Measurements from ENCODE around the gene DZIP1L.
"Not testable (repeated sequence)": the region's sequence is repeated elsewhere in the genome, so short reads cannot be mapped to it uniquely, and the experiment has no call there.

Gene DZIP1L

GRCh38 chr3:138112362-138112761 is 3.0 kb downstream of the DZIP1L start:
- DNase-seq: no peak

GRCh38 chr3:138105598-138105997 is 9.8 kb downstream of the DZIP1L start:
- DNase-seq: no peak

- no peak for DNase-seq
These were observed 11.9 kb downstream of the DZIP1L start for GRCh38 chr3:138103466-138103865.

DNA sequence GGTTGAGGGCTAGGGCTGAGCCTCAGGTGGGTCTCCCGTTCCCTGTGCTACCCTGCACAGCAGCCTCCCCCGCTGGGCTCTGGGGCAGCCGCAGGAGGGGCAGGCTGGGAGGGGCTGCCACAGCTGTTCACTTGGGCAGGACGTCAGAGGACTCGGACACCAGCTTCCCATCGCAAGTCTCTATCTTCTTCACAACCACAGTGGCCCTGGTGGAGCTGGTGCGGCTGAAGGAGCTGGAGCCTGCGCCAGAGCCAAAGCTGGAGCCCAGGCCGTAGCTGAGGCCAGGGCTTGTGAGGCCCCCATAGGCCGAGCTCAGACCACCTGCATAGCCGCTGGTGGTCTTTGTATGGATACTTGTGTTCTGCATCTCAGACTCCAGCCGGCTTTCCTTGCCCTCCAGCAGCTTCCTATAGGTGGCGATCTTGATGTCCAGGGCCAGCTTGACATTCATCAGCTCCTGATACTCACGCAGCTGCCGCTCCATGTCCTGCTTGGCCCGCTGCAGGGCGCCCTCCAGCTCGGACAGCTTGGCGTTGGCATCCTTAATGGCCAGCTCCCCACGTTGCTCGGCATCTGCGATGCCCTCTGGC is 14.0 kb downstream of the DZIP1L start:
- DNase-seq: not testable (repeated sequence)

GRCh38 chr3:138099417-138099816 is 16.0 kb downstream of the DZIP1L start:
- no peak for DNase-seq

- DNase-seq: no peak
These were observed 17.9 kb downstream of the DZIP1L start for GRCh38 chr3:138097192-138098172.

DNA sequence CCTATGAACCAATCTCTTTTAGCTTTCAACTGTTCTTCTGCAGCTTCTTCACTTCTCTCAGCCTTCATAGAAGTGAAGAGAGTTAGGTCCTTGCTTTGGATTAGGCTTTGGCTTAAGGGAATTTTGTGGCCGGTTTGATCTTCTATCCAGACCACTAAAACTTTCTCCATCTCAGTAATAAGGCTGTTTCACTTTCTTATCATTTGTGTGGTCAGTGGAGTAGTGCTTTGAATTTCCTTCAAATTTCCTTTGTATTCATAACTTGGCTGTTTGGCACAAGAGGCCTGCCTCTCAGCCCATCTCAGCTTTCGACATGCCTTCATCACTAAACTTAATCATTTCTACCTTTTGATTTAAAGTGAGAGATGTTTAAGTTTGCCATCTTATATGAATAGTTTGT is 21.7 kb downstream of the DZIP1L start:
- DNase-seq: no peak

- DNase-seq: no peak
These were observed 23.4 kb downstream of the DZIP1L start for GRCh38 chr3:138092023-138092422.

DNA sequence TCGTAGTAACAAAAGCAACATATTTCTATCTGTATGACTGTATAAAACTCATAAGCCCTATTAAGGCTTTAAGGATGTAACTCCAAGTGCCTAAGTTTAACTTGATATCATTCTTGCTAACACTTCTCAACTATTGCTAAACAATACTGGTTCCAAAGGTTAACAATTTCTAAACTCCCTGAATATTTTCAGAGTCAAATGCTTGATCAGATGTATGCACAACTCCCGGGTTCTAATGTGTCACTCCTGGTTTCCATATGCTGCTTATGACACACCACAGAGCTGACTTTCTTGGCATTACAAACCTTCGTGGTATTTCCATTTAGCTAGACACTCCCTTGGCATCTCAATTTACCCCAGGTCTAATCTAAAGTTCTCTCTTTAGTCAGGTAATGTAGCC is 26.3 kb downstream of the DZIP1L start:
- DNase-seq: no peak

GRCh38 chr3:138085745-138086144 is 29.7 kb downstream of the DZIP1L start:
- not testable (repeated sequence) for DNase-seq

- DNase-seq: no peak
These were observed 31.2 kb downstream of the DZIP1L start for GRCh38 chr3:138084196-138084595.

DNA sequence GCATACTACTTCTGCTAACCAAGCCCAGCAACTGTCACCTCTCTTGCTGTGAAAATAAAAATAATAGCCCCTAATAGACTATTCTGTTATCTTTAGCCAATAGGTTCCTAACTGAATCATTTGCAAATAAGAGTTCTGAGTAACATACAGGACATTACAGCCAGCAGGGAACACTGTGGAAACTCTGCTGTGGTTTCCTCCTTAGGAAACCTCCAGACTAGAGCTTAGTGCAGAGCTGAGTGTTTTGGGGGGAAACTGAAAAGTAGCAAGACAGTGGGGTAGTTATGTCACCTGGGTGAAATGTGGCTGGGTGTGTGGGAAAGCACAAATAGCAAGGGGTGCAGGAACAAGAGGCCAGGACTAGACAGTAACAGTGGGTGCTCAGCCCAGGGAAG is 32.4 kb downstream of the DZIP1L start:
- DNase-seq: no peak

DNA sequence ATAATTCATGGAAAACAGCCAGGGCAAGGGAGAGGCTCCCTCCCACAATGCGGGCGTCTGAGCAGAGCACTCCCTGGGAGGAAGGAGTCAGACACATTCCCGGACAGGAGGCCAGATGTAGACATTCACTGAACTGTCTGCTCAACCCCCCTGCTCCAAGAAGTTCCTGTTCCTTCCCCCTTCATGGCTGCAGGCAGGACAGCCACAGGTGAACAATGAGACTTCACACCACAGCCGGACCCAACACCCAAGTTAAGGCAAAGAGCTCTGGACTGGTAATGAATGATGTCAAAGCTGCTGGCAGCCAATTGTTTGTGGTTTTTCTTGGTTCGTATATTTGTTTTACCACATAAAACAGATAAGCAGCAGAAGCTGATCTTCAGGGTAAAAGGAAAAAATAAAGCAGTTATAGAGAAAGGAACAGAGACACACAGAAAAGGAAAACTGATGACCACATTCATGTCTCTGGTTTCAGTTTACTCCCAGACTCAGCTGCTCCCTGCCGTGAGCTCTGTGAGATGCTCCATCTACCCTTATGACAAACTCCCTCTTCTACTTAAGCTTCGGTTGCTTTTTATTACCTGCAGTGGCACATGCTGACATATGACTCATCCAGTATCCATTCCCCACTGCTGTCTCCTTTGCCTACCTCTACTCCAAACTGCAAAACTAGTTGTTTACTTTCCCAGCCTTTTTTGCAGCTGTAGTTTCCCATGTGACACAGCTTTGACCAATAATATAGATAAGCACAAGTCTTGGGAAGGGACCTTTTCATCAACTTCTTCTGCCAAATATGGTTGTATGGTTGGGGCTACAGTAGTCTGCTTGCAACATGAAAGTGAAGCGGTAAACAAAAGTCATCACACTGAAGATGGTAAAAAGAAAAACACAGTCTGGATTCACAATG is 33.1 kb downstream of the DZIP1L start:
- peak; percentile 55 for DNase-seq

DNA sequence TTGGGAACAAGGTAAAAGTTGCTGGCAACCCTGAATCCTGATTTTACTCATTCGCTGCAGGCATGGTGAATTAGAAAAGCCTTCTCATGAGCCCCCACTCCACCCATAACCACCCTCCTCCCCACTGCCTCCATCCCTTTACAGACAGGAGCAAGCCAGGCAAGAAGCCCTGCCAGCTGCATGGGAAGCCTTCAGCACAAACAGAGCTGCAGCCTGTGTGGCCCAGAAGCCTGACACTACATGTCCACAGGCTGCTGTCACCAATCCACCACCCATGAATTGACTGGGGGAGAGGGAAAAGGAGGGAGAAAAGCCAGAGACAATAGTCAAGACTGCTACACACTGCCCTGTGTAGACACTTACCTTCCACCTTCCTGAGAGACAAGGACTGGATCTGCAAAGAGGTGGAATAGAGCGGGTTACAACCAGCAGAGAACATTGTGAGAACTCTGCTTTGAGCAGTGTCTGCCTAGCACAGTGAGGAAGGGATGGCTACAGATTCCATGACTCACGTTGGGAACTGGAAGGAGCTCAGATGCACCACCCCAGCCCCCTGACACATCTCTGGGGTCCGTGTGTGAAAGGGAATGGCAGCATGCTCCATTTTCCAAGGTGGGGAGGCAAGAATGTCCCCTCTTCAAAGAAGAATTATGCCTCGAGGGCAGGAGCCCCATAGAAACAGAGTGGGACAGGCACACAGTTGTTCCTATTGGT is 33.9 kb downstream of the DZIP1L start:
- DNase-seq: no peak

- no peak for DNase-seq
These were observed 35.5 kb downstream of the DZIP1L start for GRCh38 chr3:138079901-138080300.

DNA sequence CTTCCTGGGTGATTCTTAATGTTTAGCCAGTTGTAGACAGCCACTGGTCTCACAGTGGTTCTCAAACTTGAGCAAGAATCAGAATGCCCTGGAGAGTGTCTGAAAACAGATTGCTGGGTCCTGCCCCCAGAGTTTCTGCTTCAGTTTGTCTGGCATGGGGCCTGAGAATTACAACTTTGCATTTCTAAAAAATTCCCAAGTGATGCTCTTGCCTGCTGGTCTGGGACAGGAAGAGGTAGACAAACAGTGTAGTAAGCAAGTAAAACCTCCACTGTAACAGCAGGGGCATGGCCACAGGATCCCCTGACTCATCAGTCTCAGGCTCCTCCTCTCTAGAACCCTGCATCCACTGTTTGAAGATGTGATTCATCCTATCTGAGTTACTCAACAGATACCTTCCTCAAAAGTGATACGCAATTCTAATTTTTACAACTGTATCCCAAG is 36.5 kb downstream of the DZIP1L start:
- no peak for DNase-seq

DNA sequence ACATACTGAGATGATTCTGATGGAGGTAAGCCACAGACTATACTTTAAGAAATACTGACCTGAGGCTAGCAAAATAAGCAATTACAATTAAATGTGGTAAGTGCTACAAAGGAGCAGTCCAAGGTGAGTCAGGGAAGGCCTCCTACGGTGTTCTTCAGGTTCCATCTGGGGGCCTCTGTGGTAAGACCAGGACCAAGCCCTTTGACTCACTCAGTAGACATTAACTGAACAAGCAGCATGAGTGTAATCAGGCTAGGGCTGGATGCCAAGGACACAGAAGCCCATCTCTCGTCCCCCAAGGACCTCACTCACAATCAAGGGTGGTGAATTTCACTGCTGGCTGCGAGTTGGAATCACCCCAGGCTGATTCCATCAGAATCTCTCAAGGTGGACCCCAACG is 37.3 kb downstream of the DZIP1L start:
- no peak for DNase-seq

- DNase-seq: no peak
These were observed 42.6 kb downstream of the DZIP1L start for GRCh38 chr3:138072796-138073195.

DNA sequence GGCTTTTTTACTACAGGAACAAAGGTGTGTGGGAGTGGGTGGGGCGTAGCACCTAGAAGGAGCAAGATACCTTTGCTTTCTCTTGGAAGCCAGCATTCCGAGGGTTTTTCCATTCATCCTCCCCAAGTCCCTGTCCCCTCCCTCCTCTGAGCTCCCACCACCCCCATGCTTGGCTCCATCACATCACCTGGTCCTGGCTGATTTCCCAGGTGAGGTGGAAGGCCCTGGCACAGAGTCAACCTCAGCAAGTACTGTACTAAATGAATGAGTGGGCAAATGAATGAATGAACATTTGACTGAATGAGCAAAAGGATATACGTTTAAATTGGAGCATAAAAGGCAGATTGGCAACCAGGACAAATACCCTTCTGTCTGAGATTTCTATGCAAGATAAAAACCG is 45.4 kb downstream of the DZIP1L start:
- no peak for DNase-seq

- no peak for DNase-seq
These were observed 46.7 kb downstream of the DZIP1L start for GRCh38 chr3:138068579-138069174.

GRCh38 chr3:138068046-138068445 is 47.4 kb downstream of the DZIP1L start:
- no peak for DNase-seq

GRCh38 chr3:138066972-138067371 is 48.4 kb downstream of the DZIP1L start:
- DNase-seq: no peak

All from NCI-H510A (cell line).